H1 (cell line): ENCODE data around the gene LYRM4.

Experiments
- MAFK ChIP-seq: IDR thresholded peaks from 2 replicates; pipeline ENCODE4 v1.6.1; 2012; ENCODE audit warnings: low read depth, mild to moderate bottlenecking, improper control_type of control experiment, low read length
- POLR2A ChIP-seq, 2 experiments: IDR thresholded peaks; 1 replicate in 1 of 2; 2 replicates in 1 of 2; pipeline ENCODE4 v1.6.1; 2011; ENCODE audit warnings: low read depth in 2 of 2, low read length in 2 of 2, mild to moderate bottlenecking in 2 of 2; ENCODE audit errors: control extremely low read depth in 1 of 2
- POLR2AphosphoS5 ChIP-seq: IDR thresholded peaks from 2 replicates; pipeline ENCODE4 v1.6.1; 2011; ENCODE audit warnings: low read depth, low read length
- SIX5 ChIP-seq: IDR thresholded peaks from 2 replicates; pipeline ENCODE4 v1.6.1; 2011; ENCODE audit warnings: mild to moderate bottlenecking, low read depth, low read length
- TF ChIP-seq, protein P1 (sequence below), 3 experiments: IDR thresholded peaks; 1 replicate in 2 of 3; 2 replicates in 1 of 3; pipeline versions ENCODE4 v1.5.1 to v1.6.1; 2011; ENCODE audit warnings: low read length in 3 of 3, mild to moderate bottlenecking in 3 of 3, inconsistent platforms in 2 of 3, low read depth in 1 of 3, moderate library complexity in 1 of 3; ENCODE audit not compliant: insufficient read depth in 1 of 3; ENCODE audit errors: control extremely low read depth in 1 of 3
- TF ChIP-seq, protein P2 (sequence below): IDR thresholded peaks from 2 replicates; pipeline ENCODE4 v1.6.1; 2012; ENCODE audit warnings: inconsistent platforms

- TF ChIP-seq POLR2AphosphoS5: no peak
- no peak for TF ChIP-seq POLR2A (IDR thresholded peaks at IDR 0.05; ENCODE audit: control extremely low read depth in 1 of 2, low read depth in 2 of 2, low read length in 2 of 2)
- no peak for TF ChIP-seq MAFK
- TF ChIP-seq, protein P1, sequence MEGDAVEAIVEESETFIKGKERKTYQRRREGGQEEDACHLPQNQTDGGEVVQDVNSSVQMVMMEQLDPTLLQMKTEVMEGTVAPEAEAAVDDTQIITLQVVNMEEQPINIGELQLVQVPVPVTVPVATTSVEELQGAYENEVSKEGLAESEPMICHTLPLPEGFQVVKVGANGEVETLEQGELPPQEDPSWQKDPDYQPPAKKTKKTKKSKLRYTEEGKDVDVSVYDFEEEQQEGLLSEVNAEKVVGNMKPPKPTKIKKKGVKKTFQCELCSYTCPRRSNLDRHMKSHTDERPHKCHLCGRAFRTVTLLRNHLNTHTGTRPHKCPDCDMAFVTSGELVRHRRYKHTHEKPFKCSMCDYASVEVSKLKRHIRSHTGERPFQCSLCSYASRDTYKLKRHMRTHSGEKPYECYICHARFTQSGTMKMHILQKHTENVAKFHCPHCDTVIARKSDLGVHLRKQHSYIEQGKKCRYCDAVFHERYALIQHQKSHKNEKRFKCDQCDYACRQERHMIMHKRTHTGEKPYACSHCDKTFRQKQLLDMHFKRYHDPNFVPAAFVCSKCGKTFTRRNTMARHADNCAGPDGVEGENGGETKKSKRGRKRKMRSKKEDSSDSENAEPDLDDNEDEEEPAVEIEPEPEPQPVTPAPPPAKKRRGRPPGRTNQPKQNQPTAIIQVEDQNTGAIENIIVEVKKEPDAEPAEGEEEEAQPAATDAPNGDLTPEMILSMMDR (IDR thresholded peaks at IDR 0.05; ENCODE audit: control extremely low read depth in 1 of 3, insufficient read depth in 1 of 3, low read depth in 1 of 3, low read length in 3 of 3): no peak
- no peak for TF ChIP-seq SIX5
- TF ChIP-seq, protein P2, sequence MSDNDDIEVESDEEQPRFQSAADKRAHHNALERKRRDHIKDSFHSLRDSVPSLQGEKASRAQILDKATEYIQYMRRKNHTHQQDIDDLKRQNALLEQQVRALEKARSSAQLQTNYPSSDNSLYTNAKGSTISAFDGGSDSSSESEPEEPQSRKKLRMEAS: no peak
Observed at GRCh38 chr6:5278047-5278446, 17.3 kb upstream of the LYRM4 start.
